ENCODE results near the gene KRT33B. TPM values are rescaled to one million over a fixed set of nuclear protein-coding genes. Genes with fewer than 3 reads are reported as not detected.

KRT33B gene
- total RNA-seq, 1 experiment from 2014 or later, result not detected

DNA sequence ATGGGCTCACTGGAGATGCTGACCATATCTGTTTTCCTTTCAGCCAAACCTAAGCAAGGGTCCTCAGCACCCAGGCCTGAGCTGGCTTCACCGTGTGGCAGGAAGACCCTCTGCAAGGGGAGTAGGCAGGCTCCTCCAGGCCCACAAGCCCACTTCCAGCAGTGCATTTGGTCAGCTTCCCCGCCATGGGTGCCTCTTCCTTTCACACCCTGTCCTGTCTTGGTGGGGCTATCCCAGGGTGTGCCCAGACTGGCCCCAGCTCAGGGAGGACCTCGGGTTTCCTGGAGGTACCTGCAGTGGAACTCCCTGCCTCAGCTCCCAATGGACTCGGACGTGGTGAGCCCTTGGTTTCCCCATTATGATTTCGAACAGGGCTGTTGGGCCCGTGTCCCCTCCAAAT, 41.4 kb downstream of the KRT33B start:
- Mint-ChIP-seq H3K27me3 (ENCODE audit: low read depth) (no peaks in the 10 kb centered on the region; the same call in 1 of the 2 replicates), H3K27ac (no peak overlapping the region), H3K4me1 (peaks cover 3 to 4% of the 10 kb centered on the region in 2 experiments; a peak in 2 of 4 replicates), H3K36me3 (ENCODE audit: insufficient read depth in 1 of 3, low read depth in 3 of 3) (no peaks in the 10 kb centered on the region), H3K4me3 (no peak overlapping the region), H3K9me3 (no peaks in the 10 kb centered on the region)
- H3K18ac ChIP-seq (ENCODE audit: insufficient read length, low read depth, low read length), result no peak overlapping the region
- H3K79me1 ChIP-seq (ENCODE audit: insufficient read depth, low read depth, low read length, poor library complexity, severe bottlenecking), result no peaks in the 10 kb centered on the region
- H2AK5ac ChIP-seq (ENCODE audit: insufficient read length, low read length), result no peak overlapping the region
- no peaks in the 10 kb centered on the region for H3K23me2 ChIP-seq (ENCODE audit: insufficient read length, low read depth, low read length, poor library complexity, severe bottlenecking)
- no peak overlapping the region for H4K91ac ChIP-seq (ENCODE audit: insufficient read length, low read depth, low read length)
- H4K5ac ChIP-seq (ENCODE audit: insufficient read length, low read depth, low read length), result no peak overlapping the region
- H3K27ac ChIP-seq (ENCODE audit: insufficient read length, low read depth, low read length), result no peak overlapping the region
- no peak overlapping the region for H3K56ac ChIP-seq (ENCODE audit: insufficient read length, low read depth, low read length)
- no peak overlapping the region for H3K4me2 ChIP-seq (ENCODE audit: insufficient read depth, insufficient read length, low read length)
- H3K4me1 ChIP-seq (ENCODE audit: insufficient read depth, low read length), result no peaks in the 10 kb centered on the region
- no peaks in the 10 kb centered on the region for H3K27me3 ChIP-seq (ENCODE audit: insufficient read depth, low read length)
- no peak overlapping the region for H2BK12ac ChIP-seq (ENCODE audit: insufficient read length, low read depth, low read length)
- no CpG with 5 or more reads among the region's 7 CpGs for WGBS (ENCODE audit: extremely low coverage, insufficient read length, low lambda C conversion rate)
- no peak overlapping the region for H2BK5ac ChIP-seq (ENCODE audit: insufficient read length, low read length)
- no peaks in the 10 kb centered on the region for H3K9me3 ChIP-seq (ENCODE audit: control insufficient read depth, low read depth, low read length)
- H3K4ac ChIP-seq (ENCODE audit: low read depth, low read length), result no peak overlapping the region
- H3K23ac ChIP-seq (ENCODE audit: insufficient read length, low read depth, low read length), result no peak overlapping the region
- H2BK20ac ChIP-seq (ENCODE audit: low read depth, low read length, poor library complexity, severe bottlenecking), result no peak overlapping the region
- no peak overlapping the region for H4K8ac ChIP-seq (replicated peaks; ENCODE audit: insufficient read length, low read depth, low read length)
- no peak overlapping the region for H3T11ph ChIP-seq (ENCODE audit: low read length)
- no peak overlapping the region for H2BK15ac ChIP-seq (ENCODE audit: low read depth, low read length)
- no peak overlapping the region for H2BK120ac ChIP-seq (ENCODE audit: low read depth, low read length, poor library complexity, severe bottlenecking)
- no peak overlapping the region for H3K9ac ChIP-seq (ENCODE audit: extremely low read depth, insufficient read length, low read length)
- TF ChIP-seq, protein P1, sequence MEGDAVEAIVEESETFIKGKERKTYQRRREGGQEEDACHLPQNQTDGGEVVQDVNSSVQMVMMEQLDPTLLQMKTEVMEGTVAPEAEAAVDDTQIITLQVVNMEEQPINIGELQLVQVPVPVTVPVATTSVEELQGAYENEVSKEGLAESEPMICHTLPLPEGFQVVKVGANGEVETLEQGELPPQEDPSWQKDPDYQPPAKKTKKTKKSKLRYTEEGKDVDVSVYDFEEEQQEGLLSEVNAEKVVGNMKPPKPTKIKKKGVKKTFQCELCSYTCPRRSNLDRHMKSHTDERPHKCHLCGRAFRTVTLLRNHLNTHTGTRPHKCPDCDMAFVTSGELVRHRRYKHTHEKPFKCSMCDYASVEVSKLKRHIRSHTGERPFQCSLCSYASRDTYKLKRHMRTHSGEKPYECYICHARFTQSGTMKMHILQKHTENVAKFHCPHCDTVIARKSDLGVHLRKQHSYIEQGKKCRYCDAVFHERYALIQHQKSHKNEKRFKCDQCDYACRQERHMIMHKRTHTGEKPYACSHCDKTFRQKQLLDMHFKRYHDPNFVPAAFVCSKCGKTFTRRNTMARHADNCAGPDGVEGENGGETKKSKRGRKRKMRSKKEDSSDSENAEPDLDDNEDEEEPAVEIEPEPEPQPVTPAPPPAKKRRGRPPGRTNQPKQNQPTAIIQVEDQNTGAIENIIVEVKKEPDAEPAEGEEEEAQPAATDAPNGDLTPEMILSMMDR (conservative IDR thresholded peaks at IDR 0.05), result no peak
- no peak overlapping the region for H3K14ac ChIP-seq (ENCODE audit: insufficient read depth, low read length)
- no peaks in the 10 kb centered on the region for H4K20me1 ChIP-seq (ENCODE audit: control insufficient read depth, insufficient read depth, insufficient read length)
- H3K79me2 ChIP-seq (ENCODE audit: insufficient read depth, low read length), result no peaks in the 10 kb centered on the region
- DNase-seq, result no peak
- no peak overlapping the region for H2AFZ ChIP-seq (ENCODE audit: low read length)

Measured in H9 (cell line).